SH-SY5Y (cell line): ENCODE measurements around the gene ARTN.

Experiments used
- GATA2 ChIP-seq: IDR thresholded peaks from 2 replicates; pipeline ENCODE4 v1.6.1; 2011; ENCODE audit warnings: mild to moderate bottlenecking, low read depth, low read length
- GATA3 ChIP-seq: IDR thresholded peaks from 2 replicates; pipeline ENCODE4 v1.6.1; 2011; ENCODE audit warnings: low read depth, mild to moderate bottlenecking, low read length, moderate library complexity

ARTN gene

DNA sequence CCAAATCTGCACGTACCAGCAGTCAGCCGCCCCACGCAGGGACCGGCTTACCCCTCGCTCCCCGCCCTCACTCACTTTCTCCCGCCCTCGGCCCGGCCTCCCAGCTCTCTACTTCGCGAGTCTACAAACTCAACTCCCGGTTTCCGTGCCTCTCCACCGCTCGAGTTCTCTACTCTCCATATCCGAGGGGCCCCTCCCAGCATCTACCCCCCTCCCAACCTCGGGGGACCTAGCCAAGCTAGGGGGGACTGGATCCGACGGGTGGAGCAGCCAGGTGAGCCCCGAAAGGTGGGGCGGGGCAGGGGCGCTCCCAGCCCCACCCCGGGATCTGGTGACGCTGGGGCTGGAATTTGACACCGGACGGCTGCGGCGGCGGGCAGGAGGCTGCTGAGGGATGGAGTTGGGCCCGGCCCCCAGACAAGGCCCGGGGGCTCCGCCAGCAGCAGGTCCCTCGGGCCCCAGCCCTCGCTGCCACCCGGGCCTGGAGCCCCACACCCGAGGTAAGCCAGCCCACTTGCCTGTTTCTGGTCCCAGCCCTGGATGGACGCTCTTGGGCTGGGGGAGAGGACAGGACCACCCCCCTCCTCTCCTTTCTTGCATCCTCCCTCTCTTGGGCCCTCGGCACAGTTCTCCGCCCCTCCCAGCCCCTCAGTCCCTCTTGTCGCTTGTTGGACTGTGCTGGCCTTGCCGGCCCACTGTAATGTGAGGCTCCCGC, at the start of gene ARTN:
Gene ARTN, plus strand, starts transcription at position 416 of the 715 bp plus-strand sequence. CDS start 1,856 bp downstream, outside the sequence.
- TF ChIP-seq GATA2 (no peak), GATA3 (no peak)

- TF ChIP-seq GATA2 = no peak
- no peak for TF ChIP-seq GATA3
These were observed 48.3 kb upstream of the ARTN start for GRCh38 chr1:43885279-43885801.

- TF ChIP-seq GATA3 (no peak), GATA2 (no peak)
These were observed 45.9 kb upstream of the ARTN start for GRCh38 chr1:43887748-43888147.

GRCh38 chr1:43890815-43891214, 42.8 kb upstream of the ARTN start:
- TF ChIP-seq GATA2 = no peak
- TF ChIP-seq GATA3 = no peak

- TF ChIP-seq GATA3 = no peak
- TF ChIP-seq GATA2 = no peak
These were observed 40.6 kb upstream of the ARTN start for GRCh38 chr1:43893006-43893405.

DNA sequence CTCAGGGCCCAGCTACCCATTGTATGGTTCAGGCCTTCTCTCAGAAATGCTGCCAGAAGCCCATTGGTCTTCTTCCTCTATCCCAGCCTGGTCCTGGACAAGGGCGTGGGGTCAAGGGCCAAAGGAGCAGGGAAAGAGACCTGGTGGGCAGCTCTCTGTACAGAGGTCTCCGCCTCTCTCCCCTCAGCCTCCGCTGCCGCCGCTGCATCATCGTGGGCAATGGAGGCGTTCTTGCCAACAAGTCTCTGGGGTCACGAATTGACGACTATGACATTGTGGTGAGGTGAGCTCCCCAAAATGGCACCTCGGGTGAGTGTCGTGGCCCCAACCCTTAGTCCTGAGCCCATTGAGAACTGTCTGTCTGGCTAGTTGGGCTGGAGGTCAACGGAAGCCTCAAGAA, 34.6 kb upstream of the ARTN start:
- TF ChIP-seq GATA2 = no peak
- TF ChIP-seq GATA3 = no peak

DNA sequence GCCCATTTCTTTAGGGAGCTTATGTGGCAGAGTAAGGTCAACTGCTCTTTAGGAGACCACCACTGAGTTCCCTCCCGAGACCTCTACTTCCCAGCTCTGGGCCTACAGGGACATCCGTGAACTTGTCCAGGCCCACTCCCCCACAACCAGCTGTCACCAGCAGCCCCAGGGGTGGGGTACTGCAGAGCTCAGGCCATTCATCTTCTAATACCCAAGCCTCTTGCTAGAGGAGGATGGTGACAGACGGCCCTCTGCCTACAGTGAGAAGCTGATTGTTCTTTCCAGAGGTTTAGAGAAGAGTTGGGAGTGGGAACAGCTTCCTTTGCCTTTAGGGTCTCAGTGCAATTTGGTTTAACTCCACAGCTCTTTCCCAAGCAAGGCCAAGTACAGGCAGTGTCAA, 33.2 kb upstream of the ARTN start:
- no peak for TF ChIP-seq GATA3
- TF ChIP-seq GATA2 = no peak

DNA sequence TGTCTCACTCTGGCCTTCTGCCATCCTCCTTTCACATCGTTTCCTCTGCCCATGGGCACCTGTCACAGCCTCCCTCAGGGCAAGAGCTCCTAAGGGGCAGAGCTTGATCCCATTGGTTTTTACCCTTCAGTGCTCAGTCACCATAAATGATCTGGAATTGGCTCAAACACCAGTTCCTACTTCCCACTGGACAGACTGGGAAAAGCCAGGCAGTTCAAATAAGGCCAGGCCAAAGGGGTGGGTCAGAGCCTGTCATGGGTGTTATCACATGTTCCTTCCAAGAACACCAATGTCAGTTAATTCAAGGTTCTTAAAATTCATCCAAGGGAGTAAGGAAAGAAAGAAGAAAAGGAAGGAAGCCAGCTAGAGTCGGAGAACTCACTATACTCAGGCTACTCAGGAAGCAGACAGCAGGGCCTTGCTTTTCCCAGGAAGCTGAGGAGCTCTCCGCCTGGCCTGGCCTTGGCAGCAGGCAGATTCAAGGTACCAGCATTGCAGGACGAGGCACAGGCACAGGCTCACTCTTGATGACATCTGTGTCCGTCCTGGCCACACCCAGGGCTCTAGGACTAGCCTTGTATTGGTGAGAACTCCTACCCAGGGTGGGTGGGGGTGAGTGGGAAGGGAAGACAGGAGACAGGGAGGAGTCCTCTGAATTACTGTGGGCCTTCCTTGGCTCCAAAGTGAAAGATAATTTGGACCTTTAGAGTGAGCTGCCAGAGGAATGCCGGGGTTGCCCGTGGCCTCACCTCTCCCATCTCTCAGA, 32.2 kb upstream of the ARTN start:
- no peak for TF ChIP-seq GATA3
- TF ChIP-seq GATA2 = no peak

GRCh38 chr1:43902058-43902831, 31.4 kb upstream of the ARTN start:
- no peak for TF ChIP-seq GATA3
- no peak for TF ChIP-seq GATA2

GRCh38 chr1:43904660-43905551, 28.7 kb upstream of the ARTN start:
- TF ChIP-seq GATA3 (no peak), GATA2 (no peak)

DNA sequence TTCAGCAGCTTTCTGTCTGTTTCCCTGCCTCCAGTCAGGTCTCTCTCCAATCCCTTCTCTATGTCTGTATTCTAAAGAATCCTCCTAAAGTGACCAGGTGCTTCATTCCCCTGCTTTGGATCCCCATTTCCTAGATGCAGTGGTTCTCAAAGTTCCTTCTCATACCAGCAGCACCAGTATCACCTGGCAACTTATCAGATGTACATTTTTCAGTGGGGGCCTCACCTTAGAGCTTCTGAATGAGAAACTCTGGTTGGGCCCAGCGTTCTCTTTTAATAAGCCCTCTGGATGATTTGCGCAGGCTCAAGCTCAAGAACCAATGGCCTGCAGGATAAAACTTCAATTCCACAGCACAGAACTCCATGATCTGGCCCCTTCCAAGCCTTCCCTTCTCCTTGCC, 25.4 kb upstream of the ARTN start:
- TF ChIP-seq GATA3 (no peak), GATA2 (no peak)

DNA sequence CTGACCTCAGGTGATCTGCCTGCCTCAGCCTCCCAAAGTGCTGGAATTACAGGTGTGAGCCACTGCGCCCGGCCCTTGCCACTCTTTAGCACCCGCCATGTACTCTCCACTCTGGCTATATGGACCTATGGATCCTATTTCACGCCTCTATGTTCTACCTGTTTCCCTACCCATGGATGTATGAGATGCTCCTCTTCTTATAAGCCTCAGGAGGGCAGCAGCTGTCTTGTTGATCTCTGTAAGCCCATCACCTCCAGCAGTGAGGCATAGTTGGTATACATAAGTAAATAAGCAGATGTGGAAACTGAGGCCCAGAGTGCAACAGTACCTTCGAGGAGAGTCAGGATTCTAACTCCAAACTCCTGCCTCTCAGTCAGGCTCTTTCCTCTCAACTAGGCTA, 24.7 kb upstream of the ARTN start:
- TF ChIP-seq GATA3 = no peak
- no peak for TF ChIP-seq GATA2

GRCh38 chr1:43910343-43910742, 23.3 kb upstream of the ARTN start:
- TF ChIP-seq GATA3 (no peak), GATA2 (no peak)
